Mammary epithelial cell (primary cell): Measurements from ENCODE around the gene RRP8.

Experiments used
- CTCF ChIP-seq, 2 donors: IDR thresholded peaks in 1 of 2; conservative IDR thresholded peaks in 1 of 2; 2 replicates each; pipeline ENCODE4 v1.5.1; 2011 to 2012; ENCODE audit warnings: inconsistent platforms in 2 of 2, low read length in 2 of 2, mild to moderate bottlenecking in 2 of 2, control low read depth in 1 of 2, low read depth in 1 of 2; ENCODE audit not compliant: insufficient read depth in 1 of 2; ENCODE audit errors: extremely low read depth in 1 of 2
- EZH2 ChIP-seq: IDR thresholded peaks from 2 replicates; pipeline ENCODE4 v1.6.1; 2012; ENCODE audit warnings: low read length, inconsistent platforms, borderline replicate concordance

- no peak for TF ChIP-seq CTCF (conservative IDR thresholded peaks at IDR 0.05 in 1 of 2, IDR thresholded peaks at IDR 0.05 in 1 of 2; ENCODE audit: extremely low read depth in 1 of 2, insufficient read depth in 1 of 2, low read depth in 1 of 2, low read length in 2 of 2)
- TF ChIP-seq EZH2: no peak
Measured at GRCh38 chr11:6557761-6558674, 45.4 kb downstream of the RRP8 start.
